Endodermal cell (in vitro differentiated cells): ENCODE results near the gene ZSWIM3. TPM values are rescaled to one million over a fixed set of nuclear protein-coding genes. Genes with fewer than 3 reads are reported as not detected.

Experiments used
- DNase-seq: peaks from one replicate; pipeline ENCODE4 v3.0.0-alpha.2; 2017
- H3K27ac ChIP-seq: 2 replicates; pipeline ENCODE4 v1.5.1; 2013; ENCODE audit warnings: mild to moderate bottlenecking, low read depth, low read length, moderate library complexity
- H3K27me3 ChIP-seq: 2 replicates; pipeline ENCODE4 v1.6.1; 2013; ENCODE audit warnings: mild to moderate bottlenecking, low read length, moderate library complexity; ENCODE audit not compliant: insufficient read depth, control insufficient read depth, poor library complexity, severe bottlenecking
- H3K36me3 ChIP-seq: 2 replicates; pipeline ENCODE4 v1.7.0; 2013; ENCODE audit warnings: mild to moderate bottlenecking, low read length, moderate library complexity; ENCODE audit not compliant: control insufficient read depth, insufficient read depth
- H3K4me1 ChIP-seq: one replicate; pipeline ENCODE4 v1.7.0; 2013; ENCODE audit warnings: low read length; ENCODE audit not compliant: control insufficient read depth, insufficient read depth
- H3K4me3 ChIP-seq: 2 replicates; pipeline ENCODE4 v1.5.1; 2013; ENCODE audit warnings: mild to moderate bottlenecking, low read length, moderate library complexity
- H3K9ac ChIP-seq: 2 replicates; pipeline ENCODE4 v1.6.1; 2013; ENCODE audit warnings: mild to moderate bottlenecking, low read length, moderate library complexity; ENCODE audit not compliant: poor library complexity, severe bottlenecking; ENCODE audit errors: extremely low read depth
- H3K9me3 ChIP-seq: 2 replicates; pipeline ENCODE4 v1.6.1; 2013; ENCODE audit warnings: mild to moderate bottlenecking, low read length, moderate library complexity; ENCODE audit not compliant: control insufficient read depth
- H3K27ac Mint-ChIP-seq: 2 replicates; pipeline ENCODE4 v1.8.0; 2020; ENCODE audit warnings: mixed read lengths
- H3K27me3 Mint-ChIP-seq: 2 replicates; pipeline ENCODE4 v1.8.0; 2021; ENCODE audit warnings: mild to moderate bottlenecking, mixed read lengths; ENCODE audit not compliant: insufficient read depth
- H3K36me3 Mint-ChIP-seq: 2 replicates; pipeline ENCODE4 v1.8.0; 2020; ENCODE audit warnings: low read depth, mixed read lengths
- H3K4me1 Mint-ChIP-seq: 2 replicates; pipeline ENCODE4 v1.8.0; 2020; ENCODE audit warnings: mixed read lengths
- H3K4me3 Mint-ChIP-seq: 2 replicates; pipeline ENCODE4 v1.8.0; 2020; ENCODE audit warnings: mild to moderate bottlenecking, moderate library complexity, mixed read lengths
- H3K9me3 Mint-ChIP-seq: 2 replicates; pipeline ENCODE4 v1.8.0; 2020; ENCODE audit warnings: mild to moderate bottlenecking, mixed read lengths
- CTCF ChIP-seq: fragments of 200-600 bp; sonication (generic); conservative IDR thresholded peaks from 2 replicates; pipeline ENCODE4 v1.5.0; 2021; ENCODE audit warnings: antibody characterized with exemption, mild to moderate bottlenecking
- WGBS, 2 experiments: methylation state at CpG; one replicate each; pipeline versions ENCODE4 v1.1.5 to v1.1.7; 2013; ENCODE audit warnings: missing lambda C conversion rate in 2 of 2, mixed read lengths in 1 of 2; ENCODE audit not compliant: insufficient coverage in 1 of 2, insufficient read length in 1 of 2; 5-methylcytosine and 5-hydroxymethylcytosine counted together
- total RNA-seq, 2 donors: library from RNA; stranded (reverse); fragmentation: NEBNext Ultra II Directional in 1 of 2; extraction: Animal tissue kit (Norgen Biotek cat#: 25700) in 1 of 2; gene quantifications; 2 replicates in 1 of 2; 3 replicates in 1 of 2; pipeline ENCODE4 v1.2.1, GENCODE V29; 2021

ZSWIM3 gene
- total RNA-seq, 2 donors from 2014 or later: 2.1 to 4.6 TPM

DNA sequence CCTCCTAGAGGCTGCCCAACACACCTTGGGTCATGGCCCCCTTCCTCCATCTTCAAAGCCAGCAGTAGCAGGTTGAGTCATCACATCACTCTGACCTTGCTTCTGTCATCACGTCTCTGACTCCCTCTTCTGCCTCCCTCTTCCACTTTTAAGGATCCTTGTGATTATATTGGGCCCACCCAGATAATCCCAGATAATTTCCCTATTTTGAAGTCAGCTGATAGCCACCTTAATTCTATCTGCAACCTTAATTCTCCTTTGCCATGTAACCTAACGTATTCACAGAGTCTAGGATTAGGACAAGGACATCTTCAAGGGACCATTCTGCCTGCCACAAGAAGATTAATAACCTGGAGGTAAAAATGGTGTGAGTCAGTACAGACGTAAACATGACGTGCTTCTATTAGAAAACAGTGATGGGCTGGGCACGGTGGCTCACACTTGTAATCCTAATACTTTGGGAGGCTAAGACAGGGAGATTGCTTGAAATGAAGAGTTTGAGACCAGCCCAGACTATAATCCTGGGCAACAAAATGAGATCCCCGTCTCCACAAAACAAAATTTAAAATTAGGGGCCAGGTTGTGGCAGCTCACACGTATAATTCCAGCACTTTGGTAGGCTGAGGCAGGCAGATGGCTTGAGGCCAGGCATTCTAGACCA lies 3.3 kb downstream of the ZSWIM3 start:
- Mint-ChIP-seq H3K4me3 (no peak overlapping the region), H3K36me3 (peaks cover 9% of the 10 kb centered on the region), H3K27me3 (no peaks in the 10 kb centered on the region), H3K27ac (no peak overlapping the region), H3K4me1 (peaks cover 25% of the 10 kb centered on the region), H3K9me3 (no peaks in the 10 kb centered on the region)
- peaks cover 3% of the 10 kb centered on the region for H3K36me3 ChIP-seq
- no peaks in the 10 kb centered on the region for H3K9me3 ChIP-seq
- H3K4me1 ChIP-seq: no peaks in the 10 kb centered on the region
- TF ChIP-seq CTCF: no peak
- no peak overlapping the region for H3K9ac ChIP-seq
- no peaks in the 10 kb centered on the region for H3K27me3 ChIP-seq
- H3K27ac ChIP-seq: no peak overlapping the region
- WGBS, 2 experiments: 92 to 98% methylated on average over 5 to 7 of the region's 7 CpGs
- no peak for DNase-seq
- H3K4me3 ChIP-seq: no peak overlapping the region

DNA sequence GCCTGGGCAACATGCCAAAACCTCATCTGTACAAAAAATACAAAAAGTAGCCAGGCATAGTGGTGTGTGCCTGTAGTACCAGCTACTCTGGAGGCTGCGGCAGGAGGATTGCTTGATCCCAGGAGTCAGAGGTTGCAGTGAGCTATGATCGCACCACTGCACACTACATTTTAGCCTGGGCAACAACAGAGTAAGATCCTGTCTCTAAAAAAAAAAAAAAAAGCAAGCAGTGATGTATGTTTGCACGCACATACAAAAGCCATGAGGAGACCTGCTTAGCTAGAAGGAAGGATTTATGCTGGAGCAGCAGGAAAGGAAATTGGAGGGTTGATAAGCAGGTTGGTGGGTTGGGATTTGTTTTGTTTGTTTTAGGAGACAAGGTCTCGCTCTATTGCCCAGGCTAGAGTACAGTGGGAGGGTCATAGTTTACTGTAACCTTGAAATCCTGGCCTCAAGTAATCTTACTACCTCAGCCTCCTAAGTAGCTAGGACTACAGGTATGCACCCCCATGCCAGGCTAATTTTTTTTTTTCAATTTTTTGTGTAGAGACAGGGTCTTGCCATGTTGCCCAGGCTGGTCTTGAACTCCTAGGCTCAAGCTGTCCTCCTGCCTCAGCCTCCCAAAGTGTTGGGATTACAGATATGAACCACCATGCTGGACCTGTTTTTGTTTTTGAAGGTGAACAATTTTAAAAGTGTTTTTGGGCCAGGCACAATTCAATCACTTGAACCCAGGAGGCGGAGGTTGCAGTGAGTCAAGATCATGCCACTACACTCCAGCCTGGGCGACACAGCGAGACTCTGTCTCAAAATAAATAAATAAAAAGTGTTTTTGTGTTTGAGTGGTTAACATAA lies 4.0 kb downstream of the ZSWIM3 start:
- Mint-ChIP-seq H3K4me1 (peaks cover 20% of the 10 kb centered on the region), H3K9me3 (no peaks in the 10 kb centered on the region), H3K27ac (no peak overlapping the region), H3K27me3 (no peaks in the 10 kb centered on the region), H3K4me3 (no peak overlapping the region), H3K36me3 (peaks cover 9% of the 10 kb centered on the region)
- DNase-seq: no peak
- no peak for TF ChIP-seq CTCF
- no peaks in the 10 kb centered on the region for H3K9me3 ChIP-seq
- H3K36me3 ChIP-seq: peaks cover 3% of the 10 kb centered on the region
- H3K27ac ChIP-seq: no peak overlapping the region
- H3K27me3 ChIP-seq: no peaks in the 10 kb centered on the region
- no peak overlapping the region for H3K4me3 ChIP-seq
- no peak overlapping the region for H3K9ac ChIP-seq
- H3K4me1 ChIP-seq: no peaks in the 10 kb centered on the region
- 82 to 100% methylated on average over 1 to 7 of the region's 7 CpGs for WGBS, 2 experiments

DNA sequence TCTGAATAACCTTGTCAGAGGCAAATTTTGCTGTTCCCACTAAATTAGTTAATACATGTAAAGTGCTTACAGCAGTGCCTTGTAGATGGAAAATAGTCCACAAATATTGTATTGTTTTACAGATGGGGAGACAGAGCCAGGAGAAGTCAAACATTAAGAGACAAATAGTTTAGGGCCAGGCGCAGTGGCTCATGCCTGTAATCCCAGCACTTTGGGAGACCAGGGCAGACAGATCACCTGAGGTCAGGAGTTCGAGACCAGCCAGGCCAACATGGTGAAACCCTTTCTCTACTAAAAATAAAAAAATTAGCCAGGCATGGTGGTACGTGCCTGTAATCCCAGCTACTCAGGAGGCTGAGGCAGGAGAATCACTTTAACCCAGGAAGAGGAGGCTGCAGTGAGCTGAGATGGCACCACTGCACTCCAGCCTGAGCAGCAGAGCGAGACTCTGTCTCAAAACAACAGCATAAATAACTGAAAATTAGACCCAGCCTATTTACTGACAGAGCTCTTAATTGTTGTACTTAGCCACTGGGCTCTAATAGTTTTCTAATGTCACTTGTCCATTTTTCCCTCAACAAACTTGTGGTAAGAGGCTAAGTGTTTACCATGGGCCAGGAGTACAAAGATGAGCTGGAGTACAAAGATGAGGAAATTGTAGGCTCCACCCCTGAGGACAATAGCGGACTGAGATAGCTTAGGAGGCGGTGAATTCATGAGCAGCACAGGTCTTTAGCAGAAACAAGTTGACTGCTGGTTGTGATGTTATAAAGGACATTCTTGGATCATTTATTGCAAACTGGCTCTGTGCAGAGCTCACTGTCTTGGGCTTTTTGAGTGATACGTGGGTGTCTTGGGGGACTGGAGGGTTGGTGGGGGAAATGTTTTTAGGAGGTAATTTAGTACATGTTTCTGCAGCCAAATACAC lies 6.4 kb downstream of the ZSWIM3 start:
- no peak for TF ChIP-seq CTCF
- WGBS, 2 experiments: 94% methylated on average over 6 to 7 of the region's 7 CpGs
- Histone ChIP-seq H3K27me3 (no peaks in the 10 kb centered on the region), H3K36me3 (peaks cover 3% of the 10 kb centered on the region), H3K9me3 (no peaks in the 10 kb centered on the region), H3K27ac (no peak overlapping the region), H3K9ac (no peak overlapping the region), H3K4me3 (no peak overlapping the region), H3K4me1 (no peaks in the 10 kb centered on the region)
- no peak for DNase-seq
- peaks cover 14% of the 10 kb centered on the region for H3K4me1 Mint-ChIP-seq
- peaks cover 9% of the 10 kb centered on the region for H3K36me3 Mint-ChIP-seq
- H3K27me3 Mint-ChIP-seq: no peaks in the 10 kb centered on the region
- no peak overlapping the region for H3K4me3 Mint-ChIP-seq
- no peaks in the 10 kb centered on the region for H3K9me3 Mint-ChIP-seq
- H3K27ac Mint-ChIP-seq: no peak overlapping the region
